Measurements from ENCODE around the gene LIPI.

LIPI gene

GRCh38 chr21:14243461-14243860 lies 32.7 kb upstream of the LIPI start:
- no peak for DNase-seq
- no peaks in the 10 kb centered on the region for H3K79me2 ChIP-seq (ENCODE audit: insufficient read depth, low read length)
- H3K9me3 ChIP-seq (ENCODE audit: insufficient read depth, low read length, severe bottlenecking): no peaks in the 10 kb centered on the region
- no peak overlapping the region for H3K4me2 ChIP-seq (ENCODE audit: insufficient read depth, low read length)
- H3K9ac ChIP-seq (ENCODE audit: low read depth, low read length): no peak overlapping the region
- H3K36me3 ChIP-seq (ENCODE audit: insufficient read depth, low read length): no peaks in the 10 kb centered on the region
- no peak overlapping the region for H2AFZ ChIP-seq (ENCODE audit: low read depth, low read length)
- no peak for TF ChIP-seq CTCF (IDR thresholded peaks at IDR 0.05; ENCODE audit: borderline replicate concordance, extremely low read depth, low read length, poor library complexity, severe bottlenecking)
- TF ChIP-seq EZH2 (IDR thresholded peaks at IDR 0.05; ENCODE audit: borderline replicate concordance, low read depth, low read length, severe bottlenecking): no peak
- peaks cover 14% of the 10 kb centered on the region for H3K4me1 ChIP-seq (ENCODE audit: insufficient read depth, low read length)
- no peaks in the 10 kb centered on the region for H4K20me1 ChIP-seq (ENCODE audit: insufficient read depth, low read length)
- ATAC-seq (ENCODE audit: insufficient read depth, low read depth): no peak
- no peak overlapping the region for H3K4me3 ChIP-seq (ENCODE audit: low read depth in 1 of 2, low read length in 2 of 2)
- no peak overlapping the region for H3K27ac ChIP-seq (ENCODE audit: low read length)
- H3K27me3 ChIP-seq (ENCODE audit: insufficient read depth, low read length, poor library complexity): no peaks in the 10 kb centered on the region

- Histone ChIP-seq H3K9ac (ENCODE audit: low read depth, low read length) (no peak overlapping the region), H3K4me1 (ENCODE audit: insufficient read depth, low read length) (peaks cover 14% of the 10 kb centered on the region), H3K4me2 (ENCODE audit: insufficient read depth, low read length) (no peak overlapping the region), H3K27me3 (ENCODE audit: insufficient read depth, low read length, poor library complexity) (no peaks in the 10 kb centered on the region), H2AFZ (ENCODE audit: low read depth, low read length) (peak overlapping the region; percentile 22), H3K79me2 (ENCODE audit: insufficient read depth, low read length) (no peaks in the 10 kb centered on the region), H3K27ac (ENCODE audit: low read length) (no peak overlapping the region), H3K9me3 (ENCODE audit: insufficient read depth, low read length, severe bottlenecking) (no peaks in the 10 kb centered on the region), H3K36me3 (ENCODE audit: insufficient read depth, low read length) (no peaks in the 10 kb centered on the region), H3K4me3 (ENCODE audit: low read depth in 1 of 2, low read length in 2 of 2) (no peak overlapping the region), H4K20me1 (ENCODE audit: insufficient read depth, low read length) (no peaks in the 10 kb centered on the region)
- DNase-seq: no peak
- TF ChIP-seq EZH2 (IDR thresholded peaks at IDR 0.05; ENCODE audit: borderline replicate concordance, low read depth, low read length, severe bottlenecking) (no peak), CTCF (IDR thresholded peaks at IDR 0.05; ENCODE audit: borderline replicate concordance, extremely low read depth, low read length, poor library complexity, severe bottlenecking) (no peak)
- peak; percentile 90 for ATAC-seq (ENCODE audit: insufficient read depth, low read depth)
These were observed 30.5 kb upstream of the LIPI start for GRCh38 chr21:14241297-14241696.

- Histone ChIP-seq H4K20me1 (ENCODE audit: insufficient read depth, low read length) (no peaks in the 10 kb centered on the region), H3K27ac (ENCODE audit: low read length) (no peak overlapping the region), H3K9ac (ENCODE audit: low read depth, low read length) (no peak overlapping the region), H3K4me2 (ENCODE audit: insufficient read depth, low read length) (no peak overlapping the region), H3K4me3 (ENCODE audit: low read depth in 1 of 2, low read length in 2 of 2) (no peak overlapping the region), H2AFZ (ENCODE audit: low read depth, low read length) (no peak overlapping the region), H3K9me3 (ENCODE audit: insufficient read depth, low read length, severe bottlenecking) (no peaks in the 10 kb centered on the region), H3K27me3 (ENCODE audit: insufficient read depth, low read length, poor library complexity) (no peaks in the 10 kb centered on the region), H3K79me2 (ENCODE audit: insufficient read depth, low read length) (no peaks in the 10 kb centered on the region), H3K36me3 (ENCODE audit: insufficient read depth, low read length) (no peaks in the 10 kb centered on the region), H3K4me1 (ENCODE audit: insufficient read depth, low read length) (peaks cover 14% of the 10 kb centered on the region)
- ATAC-seq (ENCODE audit: insufficient read depth, low read depth) (no peak), DNase-seq (no peak)
- TF ChIP-seq CTCF (IDR thresholded peaks at IDR 0.05; ENCODE audit: borderline replicate concordance, extremely low read depth, low read length, poor library complexity, severe bottlenecking) (no peak), EZH2 (IDR thresholded peaks at IDR 0.05; ENCODE audit: borderline replicate concordance, low read depth, low read length, severe bottlenecking) (no peak)
These were observed 28.5 kb upstream of the LIPI start for GRCh38 chr21:14239281-14239680.

GRCh38 chr21:14236180-14236579 lies 25.4 kb upstream of the LIPI start:
- Histone ChIP-seq H2AFZ (ENCODE audit: low read depth, low read length) (no peak overlapping the region), H3K79me2 (ENCODE audit: insufficient read depth, low read length) (no peaks in the 10 kb centered on the region), H3K36me3 (ENCODE audit: insufficient read depth, low read length) (no peaks in the 10 kb centered on the region), H3K4me2 (ENCODE audit: insufficient read depth, low read length) (no peak overlapping the region), H3K27ac (ENCODE audit: low read length) (no peak overlapping the region), H3K27me3 (ENCODE audit: insufficient read depth, low read length, poor library complexity) (no peaks in the 10 kb centered on the region), H3K9ac (ENCODE audit: low read depth, low read length) (no peak overlapping the region), H4K20me1 (ENCODE audit: insufficient read depth, low read length) (no peaks in the 10 kb centered on the region), H3K4me3 (ENCODE audit: low read depth in 1 of 2, low read length in 2 of 2) (no peak overlapping the region), H3K4me1 (ENCODE audit: insufficient read depth, low read length) (peaks cover 4% of the 10 kb centered on the region), H3K9me3 (ENCODE audit: insufficient read depth, low read length, severe bottlenecking) (no peaks in the 10 kb centered on the region)
- DNase-seq: no peak
- no peak for TF ChIP-seq EZH2 (IDR thresholded peaks at IDR 0.05; ENCODE audit: borderline replicate concordance, low read depth, low read length, severe bottlenecking)
- no peak for TF ChIP-seq CTCF (IDR thresholded peaks at IDR 0.05; ENCODE audit: borderline replicate concordance, extremely low read depth, low read length, poor library complexity, severe bottlenecking)
- no peak for ATAC-seq (ENCODE audit: insufficient read depth, low read depth)

All from DND-41 (cell line).